K562 (cell line): Measurements from ENCODE around the gene OLIG2. TPM values are rescaled to one million over a fixed set of nuclear protein-coding genes. Genes with fewer than 3 reads are reported as not detected.

Experiments used
- ATAC-seq: fragments of 200-7000 bp; cut with Tn5 transposase; 3 replicates; pipeline ENCODE4 v1.9.1; 2020; ENCODE audit warnings: moderate library complexity
- BruUV-seq: library from RNA; stranded (reverse); fragments of 400-500 nt; replicated peaks from 2 replicates; lab custom pipeline; 2021; lab: Mats Ljungman, UMichigan
- CTCF ChIA-PET: fragments of 300-600 bp; formaldehyde crosslinking; extraction: SDS; loops from one replicate; lab custom pipeline; 2021; ENCODE audit warnings: low intra/inter-chr PET ratio; lab: Yijun Ruan, JAX
- POLR2A ChIA-PET: fragments of 300-600, 350-650 bp; sonication (Branson Sonifier 250); formaldehyde crosslinking; extraction: SDS; loops from one replicate; lab custom pipeline; 2021; ENCODE audit warnings: antibody characterized with exemption, inconsistent platforms; lab: Yijun Ruan, JAX
- DNase-seq, 4 experiments: peaks; one replicate each; pipeline versions ENCODE4 v3.0.0 to v3.0.0-alpha.2; 2011 to 2018; ENCODE audit warnings: low spot score in 3 of 4, mixed read lengths in 3 of 4; ENCODE audit errors: extremely low read depth in 1 of 4
- FAIRE-seq: peaks from 2 replicates; lab custom pipeline; 2011; peaks lifted over from hg19 to GRCh38; lab: Jason Lieb, UNC
- H2AFZ ChIP-seq: 2 replicates; pipeline ENCODE4 v1.6.0; 2011; ENCODE audit warnings: low read depth, low read length, control low read depth, inconsistent platforms
- H3K27ac ChIP-seq: fragments of 200-600 bp; 3 replicates; pipeline ENCODE4 v1.8.0; 2011; ENCODE audit warnings: low read depth, mild to moderate bottlenecking, control low read depth, inconsistent platforms, low read length, moderate library complexity, mixed read lengths; ENCODE audit errors: extremely low read depth
- H3K27me3 ChIP-seq, 2 experiments: fragments of 300-600 bp in 1 of 2; 2 replicates in 1 of 2; 3 replicates in 1 of 2; pipeline versions ENCODE4 v1.6.0 to v1.8.0; 2011; ENCODE audit warnings: inconsistent platforms in 2 of 2, low read length in 2 of 2, mild to moderate bottlenecking in 1 of 2, mixed read lengths in 1 of 2, moderate library complexity in 1 of 2; ENCODE audit not compliant: control insufficient read depth in 2 of 2, insufficient read depth in 2 of 2
- H3K36me3 ChIP-seq: fragments of 300-600 bp; 3 replicates; pipeline ENCODE4 v1.8.0; 2011; ENCODE audit warnings: mild to moderate bottlenecking, low read length, inconsistent platforms; ENCODE audit not compliant: control insufficient read depth, insufficient read depth
- H3K4me1 ChIP-seq, 2 experiments: fragments of 200-600 bp in 1 of 2; replicated peaks in 1 of 2; 2 replicates in 1 of 2; 3 replicates in 1 of 2; pipeline versions ENCODE4 v1.5.1 to v1.8.0; 2011; ENCODE audit warnings: inconsistent platforms in 2 of 2, low read length in 2 of 2, mild to moderate bottlenecking in 1 of 2, mixed read lengths in 1 of 2, moderate library complexity in 1 of 2; ENCODE audit not compliant: control insufficient read depth in 2 of 2, insufficient read depth in 2 of 2
- H3K4me2 ChIP-seq: 2 replicates; pipeline ENCODE4 v1.6.1; 2011; ENCODE audit warnings: low read length, control low read depth, inconsistent platforms, mixed read lengths; ENCODE audit not compliant: insufficient read depth
- H3K4me3 ChIP-seq: fragments of 200-600 bp; sonication (generic), shearing (Covaris generic); 2 replicates; pipeline ENCODE4 v1.5.1; 2016; ENCODE audit warnings: control low read depth, inconsistent platforms
- H3K79me2 ChIP-seq: fragments of 200-600 bp; 3 replicates; pipeline ENCODE4 v1.8.0; 2011; ENCODE audit warnings: low read length, inconsistent platforms; ENCODE audit not compliant: control insufficient read depth, insufficient read depth
- H3K9ac ChIP-seq, 2 experiments: 2 replicates each; pipeline versions ENCODE4 v1.6.0 to v1.6.1; 2011; ENCODE audit warnings: low read depth in 2 of 2, low read length in 2 of 2, control low read depth in 1 of 2, inconsistent platforms in 1 of 2, mild to moderate bottlenecking in 1 of 2, mixed read lengths in 1 of 2; ENCODE audit not compliant: insufficient read depth in 1 of 2
- H3K9me1 ChIP-seq: one replicate; pipeline ENCODE4 v1.6.0; 2011; ENCODE audit warnings: inconsistent platforms, mild to moderate bottlenecking, low read length, moderate library complexity; ENCODE audit not compliant: control insufficient read depth, insufficient read depth
- H3K9me3 ChIP-seq: replicated peaks from 2 replicates; pipeline ENCODE4 v1.5.1; 2011; ENCODE audit warnings: low read depth, low read length, inconsistent platforms; ENCODE audit not compliant: control insufficient read depth, insufficient read depth
- H4K20me1 ChIP-seq: replicated peaks from 2 replicates; pipeline ENCODE4 v1.6.1; 2011; ENCODE audit warnings: low read length, inconsistent platforms, mixed read lengths; ENCODE audit not compliant: control insufficient read depth, insufficient read depth
- CHD4 ChIP-seq: fragments of 200-600 bp; sonication (generic); IDR thresholded peaks from 3 replicates; pipeline ENCODE4 v1.6.1; 2012; ENCODE audit warnings: low read depth, mild to moderate bottlenecking, mixed read lengths, low read length, inconsistent platforms; ENCODE audit not compliant: insufficient read depth, insufficient replicate concordance, poor library complexity, severe bottlenecking
- E2F5 ChIP-seq: sonication (generic); formaldehyde crosslinking; IDR thresholded peaks from 2 replicates; pipeline ENCODE4 v1.8.0; 2022; ENCODE audit warnings: mild to moderate bottlenecking, missing genetic modification reagents
- MAFG ChIP-seq: fragments of 450-650 bp; conservative IDR thresholded peaks from 2 replicates; pipeline ENCODE4 v1.6.1; 2016; ENCODE audit warnings: missing genetic modification characterization, missing compliant biosample characterization
- MED1 ChIP-seq: sonication (generic); formaldehyde crosslinking; IDR thresholded peaks from 2 replicates; pipeline ENCODE4 v1.8.1; 2023; ENCODE audit warnings: missing genetic modification reagents, borderline replicate concordance
- NFIC ChIP-seq: fragments of 450-650 bp; IDR thresholded peaks from 2 replicates; pipeline ENCODE4 v1.6.1; 2017; ENCODE audit warnings: mild to moderate bottlenecking, inconsistent platforms
- NRF1 ChIP-seq, 2 experiments: fragments of 450-650 bp; IDR thresholded peaks in 1 of 2; conservative IDR thresholded peaks in 1 of 2; 2 replicates each; pipeline ENCODE4 v1.6.1; 2014; ENCODE audit warnings: mild to moderate bottlenecking in 2 of 2
- SMARCA4 ChIP-seq: fragments of 450-650 bp; IDR thresholded peaks from 2 replicates; pipeline ENCODE4 v1.6.1; 2016
- SPI1 ChIP-seq: IDR thresholded peaks from 2 replicates; pipeline ENCODE4 v1.6.1; 2011; ENCODE audit warnings: low read depth, low read length, control low read depth, borderline replicate concordance
- ZBTB7A ChIP-seq: IDR thresholded peaks from 2 replicates; pipeline ENCODE4 v1.6.1; 2011; ENCODE audit warnings: low read depth, mild to moderate bottlenecking, low read length, moderate library complexity, borderline replicate concordance; ENCODE audit not compliant: control insufficient read depth
- ZNF282 ChIP-seq: sonication (generic); formaldehyde crosslinking; IDR thresholded peaks from 2 replicates; pipeline ENCODE4 v1.8.1; 2023; ENCODE audit warnings: missing genetic modification reagents
- ZNF584 ChIP-seq: fragments of 200-800 bp; sonication (Bioruptor generic); IDR thresholded peaks from 2 replicates; pipeline ENCODE4 v1.6.1; 2016; ENCODE audit warnings: low read depth, mild to moderate bottlenecking, missing genetic modification characterization, missing compliant biosample characterization
- WGBS: fragments of 100-300 bp; shearing (Covaris generic); methylation state at CpG from one replicate; pipeline ENCODE4 v1.1.6; 2016; ENCODE audit warnings: low coverage, mixed read lengths; ENCODE audit not compliant: insufficient coverage; ENCODE audit errors: missing lambda C conversion rate; 5-methylcytosine and 5-hydroxymethylcytosine counted together
- in situ Hi-C: fragments of 300-500 bp; cut with MboI; formaldehyde crosslinking; loops from 4 replicates; pipeline ENCODE4 v1.15.0; 2018; ENCODE audit warnings: inconsistent platforms, mixed read lengths
- intact Hi-C: fragments of 100-400 bp; cut with micrococcal nuclease; formaldehyde crosslinking; loops from 2 replicates; pipeline ENCODE4 v1.14.2; 2022
- polyA plus RNA-seq, 8 experiments: library from polyadenylated mRNA; depleted of rRNA in 4 of 8; stranded (reverse) in 5 of 8; unstranded in 3 of 8; fragments of >200 nt; fragmentation: Nextera tagmentation in 2 of 8; fragmentation: Illumina TruSeq in 1 of 8; extraction: Ambion mirVana in 2 of 8; extraction: Trizol in 1 of 8; gene quantifications; 2 replicates each; pipeline versions ENCODE4 v1.2.1 to v1.2.3, GENCODE V29; 2011 to 2014; ENCODE audit warnings: inconsistent platforms in 1 of 8, missing spikeins in 1 of 8
- total RNA-seq, 7 experiments: library from RNA; depleted of rRNA in 6 of 7; stranded (reverse); fragments of >200 nt in 6 of 7; fragmentation: Illumina TruSeq in 2 of 7; extraction: Trizol in 2 of 7; gene quantifications; 2 replicates each; pipeline versions ENCODE4 v1.2.1 to v1.2.3, GENCODE V29; 2011 to 2021; ENCODE audit warnings: low replicate concordance in 1 of 7

The OLIG2 gene
- total and polyA plus RNA-seq, 9 of the 15 experiments (the other 6 are each of a cell fraction or from before 2014, with no cell fraction given): not detected

GRCh38 chr21:33067043-33067442 lies 41.3 kb downstream of the OLIG2 start:
- Histone ChIP-seq H3K4me1 (peaks cover 0 to 22% of the 10 kb centered on the region in 2 experiments; a peak in 2 of 5 replicates), H3K27me3 (peaks cover 29 to 48% of the 10 kb centered on the region in 2 experiments; a peak in 3 of 5 replicates), H3K79me2 (no peaks in the 10 kb centered on the region), H3K27ac (no peak overlapping the region), H3K9ac (no peak overlapping the region), H3K9me1 (peaks cover 4% of the 10 kb centered on the region), H3K36me3 (no peaks in the 10 kb centered on the region), H3K4me3 (no peak overlapping the region), H3K9me3 (0 out of 2 replicates have a peak, but pooled peaks cover 1% of the 10 kb centered on the region), H2AFZ (no peak overlapping the region), H4K20me1 (no peaks in the 10 kb centered on the region), H3K4me2 (no peak overlapping the region)
- TF ChIP-seq NRF1 (conservative IDR thresholded peaks at IDR 0.05 in 1 of 2, IDR thresholded peaks at IDR 0.05 in 1 of 2): no peak
- TF ChIP-seq ZNF584 (CRISPR knock-in tag): no peak
- no peak for TF ChIP-seq ZNF282
- no peak for DNase-seq
- ATAC-seq: no peak
- ChIA-PET CTCF (no interaction called here), POLR2A (no interaction called here)
- in situ Hi-C loops (no loop called here), intact Hi-C loops (no loop called here)
- no TSS peak for BruUV-seq
- 0% methylated on average over 7 of the region's 7 CpGs for WGBS
- no peak for FAIRE-seq

GRCh38 chr21:33067457-33067856 lies 41.7 kb downstream of the OLIG2 start:
- intact Hi-C loops (no loop called here), in situ Hi-C loops (no loop called here)
- Histone ChIP-seq H3K9me1 (peaks cover 4% of the 10 kb centered on the region), H3K27ac (no peak overlapping the region), H3K4me2 (no peak overlapping the region), H3K4me3 (no peak overlapping the region), H4K20me1 (no peaks in the 10 kb centered on the region), H3K36me3 (no peaks in the 10 kb centered on the region), H3K9me3 (0 out of 2 replicates have a peak, but pooled peaks cover 1% of the 10 kb centered on the region), H3K9ac (no peak overlapping the region), H2AFZ (no peak overlapping the region), H3K79me2 (no peaks in the 10 kb centered on the region), H3K4me1 (peaks cover 0 to 22% of the 10 kb centered on the region in 2 experiments; a peak in 2 of 5 replicates), H3K27me3 (peaks cover 32 to 51% of the 10 kb centered on the region in 2 experiments; a peak in 3 of 5 replicates)
- no peak for FAIRE-seq
- ChIA-PET CTCF (no interaction called here), POLR2A (no interaction called here)
- TF ChIP-seq NFIC: 0 out of 2 replicates have a peak, but pooled peaks have one; percentile 25
- no peak for TF ChIP-seq CHD4
- no peak for TF ChIP-seq MAFG
- TF ChIP-seq E2F5 (CRISPR knock-in tag): no peak
- no peak for TF ChIP-seq SMARCA4
- peak; percentile 98 for TF ChIP-seq SPI1
- TF ChIP-seq MED1 (CRISPR knock-in tag): no peak
- 0 out of 2 replicates have a peak, but pooled peaks have one; percentile 17 for TF ChIP-seq ZBTB7A
- BruUV-seq: no TSS peak
- no peak for DNase-seq
- WGBS: 2% methylated on average over 4 of the region's 4 CpGs
- ATAC-seq: no peak
